Measurements from ENCODE around the gene RDH13. TPM values are rescaled to one million over a fixed set of nuclear protein-coding genes. Genes with fewer than 3 reads are reported as not detected.
A peak's percentile ranks its signal among the peaks of the same experiment; 100 is the strongest.
"Not testable (repeated sequence)": the region's sequence is repeated elsewhere in the genome, so short reads cannot be mapped to it uniquely, and the experiment has no call there.

Gene RDH13
- total and polyA plus RNA-seq, 10 of the 15 experiments (the other 5 are each of a cell fraction or from before 2014, with no cell fraction given), result 1.3 to 11.6 (median 8.9) TPM

GRCh38 chr19:55024111-55024510, 38.8 kb downstream of the RDH13 start:
- Histone ChIP-seq H3K9me3 (replicated peaks; ENCODE audit: control insufficient read depth, insufficient read depth, low read length) (no peaks in the 10 kb centered on the region; the same call in 2 of the 3 replicates), H2AFZ (ENCODE audit: control insufficient read depth, low read depth, low read length) (no peak overlapping the region), H3K4me1 (ENCODE audit: control insufficient read depth, insufficient read depth, low read length) (no peaks in the 10 kb centered on the region), H3K27me3 (replicated peaks in 1 of 2; ENCODE audit: control insufficient read depth in 2 of 2, insufficient read depth in 2 of 2, low read length in 1 of 2) (no peaks in the 10 kb centered on the region), H3K79me2 (ENCODE audit: control insufficient read depth, insufficient read depth, low read length) (no peaks in the 10 kb centered on the region), H3K27ac (ENCODE audit: control insufficient read depth, insufficient read depth) (no peak overlapping the region), H3K36me3 (ENCODE audit: control insufficient read depth in 2 of 2, insufficient read depth in 2 of 2, low read length in 1 of 2) (no peaks in the 10 kb centered on the region), H3K4me3 (no peak overlapping the region), H4K20me1 (ENCODE audit: control insufficient read depth, insufficient read depth) (no peaks in the 10 kb centered on the region), H3K9ac (ENCODE audit: control insufficient read depth, insufficient read depth, low read length) (no peak overlapping the region), H3K4me2 (ENCODE audit: control insufficient read depth, insufficient read depth) (no peak overlapping the region)
- TF ChIP-seq TARDBP (IDR thresholded peaks at IDR 0.05; ENCODE audit: borderline replicate concordance) (no peak), BCL3 (IDR thresholded peaks at IDR 0.05; ENCODE audit: borderline replicate concordance, insufficient read depth, low read depth, low read length, poor library complexity, severe bottlenecking) (peak; percentile 74)
- no peak for FAIRE-seq
- in situ Hi-C loops (cut with MboI) (no loop called here), intact Hi-C loops (cut with micrococcal nuclease; ENCODE audit: unreplicated experiment) (no loop called here)
- 82% methylated on average over 10 of the region's 11 CpGs for WGBS (ENCODE audit: insufficient coverage, insufficient replicate concordance, low lambda C conversion rate, missing lambda C conversion rate)
- POLR2A ChIA-PET, result no interaction called here
- RAD21 ChIA-PET (ENCODE audit: unreplicated experiment), result no interaction called here
- ATAC-seq, result no peak
- CTCF ChIA-PET, result no interaction called here
- no TSS peak for BruUV-seq (replicated peaks)
- SMC1A ChIA-PET (ENCODE audit: uncharacterized antibody, unreplicated experiment), result no interaction called here
- no peak for DNase-seq (ENCODE audit: low read depth, low spot score)

- CTCF ChIA-PET; H3K4me2 ChIP-seq (ENCODE audit: control insufficient read depth, insufficient read depth); H3K79me2 ChIP-seq (ENCODE audit: control insufficient read depth, insufficient read depth, low read length); H3K4me3 ChIP-seq; H3K9ac ChIP-seq (ENCODE audit: control insufficient read depth, insufficient read depth, low read length); in situ Hi-C loops (cut with MboI); DNase-seq (ENCODE audit: low read depth, low spot score); H3K4me1 ChIP-seq (ENCODE audit: control insufficient read depth, insufficient read depth, low read length); FAIRE-seq; H2AFZ ChIP-seq (ENCODE audit: control insufficient read depth, low read depth, low read length); POLR2A ChIA-PET; RAD21 ChIA-PET (ENCODE audit: unreplicated experiment); H3K27ac ChIP-seq (ENCODE audit: control insufficient read depth, insufficient read depth); intact Hi-C loops (cut with micrococcal nuclease; ENCODE audit: unreplicated experiment); ATAC-seq; H3K27me3 ChIP-seq (replicated peaks in 1 of 2; ENCODE audit: control insufficient read depth in 2 of 2, insufficient read depth in 2 of 2, low read length in 1 of 2); H3K36me3 ChIP-seq (ENCODE audit: control insufficient read depth in 2 of 2, insufficient read depth in 2 of 2, low read length in 1 of 2); SMC1A ChIA-PET (ENCODE audit: uncharacterized antibody, unreplicated experiment); BruUV-seq (replicated peaks); H4K20me1 ChIP-seq (ENCODE audit: control insufficient read depth, insufficient read depth); H3K9me3 ChIP-seq (replicated peaks; ENCODE audit: control insufficient read depth, insufficient read depth, low read length): not testable (repeated sequence)
Measured at GRCh38 chr19:55020351-55020750, 42.6 kb downstream of the RDH13 start.

All from GM12878 (cell line).